ENCODE results near the gene SAMD13. TPM values are rescaled to one million over a fixed set of nuclear protein-coding genes. Genes with fewer than 3 reads are reported as not detected.
A peak's percentile ranks its signal among the peaks of the same experiment; 100 is the strongest.

Gene SAMD13
- total RNA-seq, 1 donor from 2014 or later, result 14.3 TPM

- Mint-ChIP-seq H3K9me3 (ENCODE audit: low read depth) (peaks cover 17% of the 10 kb centered on the region), H3K36me3 (ENCODE audit: insufficient read depth) (peaks cover 5% of the 10 kb centered on the region), H3K4me3 (ENCODE audit: low read depth) (no peak overlapping the region), H3K27ac (peak overlapping the region; percentile 76), H3K27me3 (no peaks in the 10 kb centered on the region), H3K4me1 (ENCODE audit: low read depth) (peaks cover 7% of the 10 kb centered on the region)
- DNase-seq (ENCODE audit: low spot score, unreplicated experiment), result no peak
- no peak for TF ChIP-seq CTCF (IDR thresholded peaks at IDR 0.05; ENCODE audit: unreplicated experiment)
Observed at GRCh38 chr1:84363019-84363418, 61.5 kb downstream of the SAMD13 start.

GRCh38 chr1:84363622-84364021 is 62.1 kb downstream of the SAMD13 start:
- no peak for DNase-seq (ENCODE audit: low spot score, unreplicated experiment)
- peaks cover 7% of the 10 kb centered on the region for H3K4me1 Mint-ChIP-seq (ENCODE audit: low read depth)
- H3K27ac Mint-ChIP-seq, result no peak overlapping the region
- no peak overlapping the region for H3K4me3 Mint-ChIP-seq (ENCODE audit: low read depth)
- no peak for TF ChIP-seq CTCF (IDR thresholded peaks at IDR 0.05; ENCODE audit: unreplicated experiment)
- H3K9me3 Mint-ChIP-seq (ENCODE audit: low read depth), result peaks cover 16% of the 10 kb centered on the region
- peaks cover 5% of the 10 kb centered on the region for H3K36me3 Mint-ChIP-seq (ENCODE audit: insufficient read depth)
- no peaks in the 10 kb centered on the region for H3K27me3 Mint-ChIP-seq

GRCh38 chr1:84365225-84366221 is 64.0 kb downstream of the SAMD13 start:
- Mint-ChIP-seq H3K4me3 (ENCODE audit: low read depth) (no peak overlapping the region), H3K9me3 (ENCODE audit: low read depth) (peaks cover 23% of the 10 kb centered on the region), H3K27ac (no peak overlapping the region), H3K4me1 (ENCODE audit: low read depth) (peaks cover 7% of the 10 kb centered on the region), H3K27me3 (no peaks in the 10 kb centered on the region), H3K36me3 (ENCODE audit: insufficient read depth) (peaks cover 5% of the 10 kb centered on the region)
- TF ChIP-seq CTCF (IDR thresholded peaks at IDR 0.05; ENCODE audit: unreplicated experiment), result no peak
- DNase-seq (ENCODE audit: low spot score, unreplicated experiment), result no peak

- peaks cover 7% of the 10 kb centered on the region for H3K4me1 Mint-ChIP-seq (ENCODE audit: low read depth)
- H3K36me3 Mint-ChIP-seq (ENCODE audit: insufficient read depth), result peaks cover 5% of the 10 kb centered on the region
- H3K4me3 Mint-ChIP-seq (ENCODE audit: low read depth), result no peak overlapping the region
- peaks cover 16% of the 10 kb centered on the region for H3K9me3 Mint-ChIP-seq (ENCODE audit: low read depth)
- TF ChIP-seq CTCF (IDR thresholded peaks at IDR 0.05; ENCODE audit: unreplicated experiment), result no peak
- DNase-seq (ENCODE audit: low spot score, unreplicated experiment), result no peak
- H3K27me3 Mint-ChIP-seq, result no peaks in the 10 kb centered on the region
- no peak overlapping the region for H3K27ac Mint-ChIP-seq
Observed at GRCh38 chr1:84366786-84367185, 65.3 kb downstream of the SAMD13 start.

- TF ChIP-seq CTCF (IDR thresholded peaks at IDR 0.05; ENCODE audit: unreplicated experiment), result no peak
- no peak overlapping the region for H3K4me3 Mint-ChIP-seq (ENCODE audit: low read depth)
Observed at GRCh38 chr1:84367219-84367618, 65.7 kb downstream of the SAMD13 start.

More at GRCh38 chr1:84367219-84367618, 65.7 kb downstream of the SAMD13 start:
- Mint-ChIP-seq H3K27ac (no peak overlapping the region), H3K36me3 (ENCODE audit: insufficient read depth) (peaks cover 5% of the 10 kb centered on the region), H3K27me3 (no peaks in the 10 kb centered on the region), H3K9me3 (ENCODE audit: low read depth) (peaks cover 16% of the 10 kb centered on the region), H3K4me1 (ENCODE audit: low read depth) (peaks cover 7% of the 10 kb centered on the region)
- no peak for DNase-seq (ENCODE audit: low spot score, unreplicated experiment)

Measured in progenitor cell of endocrine pancreas (in vitro differentiated cells).